KMS-11 (cell line): ENCODE results near the gene TMEM17.

Experiments
- H2AFZ ChIP-seq: fragments of 200-600 bp; sonication (generic); 2 replicates; pipeline ENCODE4 v1.6.1; 2016; ENCODE audit warnings: antibody characterized with exemption, mixed run types, low read depth
- H3K27ac ChIP-seq: fragments of 200-600 bp; sonication (generic); 2 replicates; pipeline ENCODE4 v1.6.1; 2016; ENCODE audit warnings: mild to moderate bottlenecking, mixed run types
- H3K27me3 ChIP-seq: fragments of 200-600 bp; sonication (generic); 2 replicates; pipeline ENCODE4 v1.6.1; 2017; ENCODE audit warnings: mild to moderate bottlenecking, low read depth, mixed run types, moderate library complexity; ENCODE audit not compliant: insufficient read depth
- H3K36me3 ChIP-seq: fragments of 200-600 bp; sonication (generic); 2 replicates; pipeline ENCODE4 v1.6.1; 2017; ENCODE audit warnings: mild to moderate bottlenecking, mixed run types; ENCODE audit not compliant: insufficient read depth
- H3K4me1 ChIP-seq: fragments of 200-600 bp; sonication (generic); 2 replicates; pipeline ENCODE4 v1.6.1; 2016; ENCODE audit warnings: mild to moderate bottlenecking, low read depth, mixed run types; ENCODE audit not compliant: poor library complexity, severe bottlenecking
- H3K4me2 ChIP-seq: fragments of 200-600 bp; sonication (generic); 2 replicates; pipeline ENCODE4 v1.7.0; 2016; ENCODE audit warnings: mild to moderate bottlenecking, mixed run types
- H3K4me3 ChIP-seq: fragments of 200-600 bp; sonication (generic); IDR thresholded peaks from 2 replicates; pipeline ENCODE4 v1.6.1; 2017; ENCODE audit warnings: low read depth, low read length, mixed read lengths; ENCODE audit not compliant: insufficient read depth
- H3K79me2 ChIP-seq: fragments of 200-600 bp; sonication (generic); 2 replicates; pipeline ENCODE4 v1.6.1; 2016; ENCODE audit warnings: low read depth, mixed run types; ENCODE audit not compliant: insufficient read depth
- H3K9ac ChIP-seq: fragments of 200-600 bp; sonication (generic); 2 replicates; pipeline ENCODE4 v1.6.1; 2016; ENCODE audit warnings: mild to moderate bottlenecking, mixed run types
- H4K20me1 ChIP-seq: fragments of 200-600 bp; sonication (generic); 2 replicates; pipeline ENCODE4 v1.6.1; 2016; ENCODE audit warnings: mild to moderate bottlenecking, mixed run types; ENCODE audit not compliant: insufficient read depth
- TF ChIP-seq, protein P1 (sequence below): fragments of 200-600 bp; sonication (generic); conservative IDR thresholded peaks from 2 replicates; pipeline ENCODE4 v1.6.1; 2017; ENCODE audit warnings: low read depth, mild to moderate bottlenecking, antibody characterized with exemption, low read length, moderate library complexity, mixed read lengths

TMEM17 gene

DNA sequence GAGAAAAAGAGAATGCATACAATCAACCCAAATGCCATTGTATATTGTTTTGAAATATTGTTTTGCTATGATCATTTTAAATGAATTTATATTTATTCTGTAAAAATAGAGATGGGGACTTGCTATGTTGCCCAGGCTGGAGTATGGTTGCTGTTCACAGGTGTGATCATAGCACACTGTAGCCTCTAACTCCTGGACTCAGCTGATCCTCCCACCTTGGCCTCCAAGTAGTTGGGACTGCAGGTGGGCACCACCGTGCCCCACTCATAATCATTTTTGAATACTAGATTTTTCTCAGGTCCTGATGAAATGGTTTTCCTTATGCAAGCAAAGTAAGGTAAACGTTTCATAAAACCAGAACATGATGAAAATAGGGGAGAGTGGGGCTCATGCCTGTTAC lies 46.3 kb downstream of the TMEM17 start:
- Histone ChIP-seq H3K36me3 (no peaks in the 10 kb centered on the region), H3K79me2 (no peaks in the 10 kb centered on the region), H2AFZ (no peak overlapping the region), H3K4me1 (peaks cover 6% of the 10 kb centered on the region), H4K20me1 (no peaks in the 10 kb centered on the region), H3K9ac (no peak overlapping the region), H3K4me2 (no peak overlapping the region), H3K27ac (no peak overlapping the region), H3K27me3 (no peaks in the 10 kb centered on the region), H3K4me3 (no peak overlapping the region)
- TF ChIP-seq, protein P1, sequence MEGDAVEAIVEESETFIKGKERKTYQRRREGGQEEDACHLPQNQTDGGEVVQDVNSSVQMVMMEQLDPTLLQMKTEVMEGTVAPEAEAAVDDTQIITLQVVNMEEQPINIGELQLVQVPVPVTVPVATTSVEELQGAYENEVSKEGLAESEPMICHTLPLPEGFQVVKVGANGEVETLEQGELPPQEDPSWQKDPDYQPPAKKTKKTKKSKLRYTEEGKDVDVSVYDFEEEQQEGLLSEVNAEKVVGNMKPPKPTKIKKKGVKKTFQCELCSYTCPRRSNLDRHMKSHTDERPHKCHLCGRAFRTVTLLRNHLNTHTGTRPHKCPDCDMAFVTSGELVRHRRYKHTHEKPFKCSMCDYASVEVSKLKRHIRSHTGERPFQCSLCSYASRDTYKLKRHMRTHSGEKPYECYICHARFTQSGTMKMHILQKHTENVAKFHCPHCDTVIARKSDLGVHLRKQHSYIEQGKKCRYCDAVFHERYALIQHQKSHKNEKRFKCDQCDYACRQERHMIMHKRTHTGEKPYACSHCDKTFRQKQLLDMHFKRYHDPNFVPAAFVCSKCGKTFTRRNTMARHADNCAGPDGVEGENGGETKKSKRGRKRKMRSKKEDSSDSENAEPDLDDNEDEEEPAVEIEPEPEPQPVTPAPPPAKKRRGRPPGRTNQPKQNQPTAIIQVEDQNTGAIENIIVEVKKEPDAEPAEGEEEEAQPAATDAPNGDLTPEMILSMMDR, result no peak

DNA sequence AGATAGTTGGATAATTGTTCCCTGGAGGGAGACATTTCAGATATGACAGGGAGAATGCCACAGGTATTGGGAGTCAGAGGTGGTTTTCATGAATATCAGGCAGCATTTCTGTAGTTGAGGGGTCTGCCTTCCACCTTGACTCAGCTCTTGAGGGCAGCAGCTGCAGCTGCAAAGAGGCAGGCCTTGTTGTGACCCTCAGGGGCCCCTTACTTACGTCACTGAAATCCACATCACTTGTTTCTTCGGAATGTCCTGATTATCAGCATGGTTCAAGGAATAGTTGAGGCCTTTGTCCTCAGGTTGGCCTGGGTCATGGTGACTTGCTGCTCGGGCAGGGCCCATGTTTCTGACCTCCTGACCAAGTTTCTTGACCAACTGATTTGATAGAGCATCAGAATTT lies 46.9 kb downstream of the TMEM17 start:
- Histone ChIP-seq H3K27me3 (no peaks in the 10 kb centered on the region), H3K27ac (no peak overlapping the region), H3K4me1 (peaks cover 6% of the 10 kb centered on the region), H3K4me3 (no peak overlapping the region), H3K36me3 (no peaks in the 10 kb centered on the region), H4K20me1 (no peaks in the 10 kb centered on the region), H3K79me2 (no peaks in the 10 kb centered on the region), H3K4me2 (no peak overlapping the region), H3K9ac (no peak overlapping the region), H2AFZ (no peak overlapping the region)
- TF ChIP-seq, protein P1, result no peak

DNA sequence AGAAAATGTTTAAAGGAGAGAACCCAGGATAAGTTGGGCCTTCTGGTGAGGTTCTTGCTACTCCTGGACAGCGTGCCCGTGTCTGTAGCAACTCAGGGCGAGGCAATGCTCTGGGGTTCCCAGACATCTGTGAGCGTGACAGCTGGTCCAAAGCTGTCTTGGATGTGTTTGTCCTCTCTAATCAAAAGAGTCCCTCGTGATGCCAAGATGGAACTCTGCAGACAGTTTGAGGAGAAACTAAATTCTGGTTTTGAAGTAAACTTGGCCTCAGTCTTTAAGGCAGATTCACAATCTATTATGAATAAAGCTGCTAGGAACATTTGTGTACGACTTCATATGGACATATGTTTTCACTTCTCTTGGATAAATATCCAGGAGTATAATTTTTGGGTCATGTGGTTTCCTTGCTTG lies 47.3 kb downstream of the TMEM17 start:
- Histone ChIP-seq H3K4me3 (no peak overlapping the region), H3K27me3 (no peaks in the 10 kb centered on the region), H3K9ac (no peak overlapping the region), H3K4me2 (no peak overlapping the region), H3K4me1 (peaks cover 6% of the 10 kb centered on the region), H3K27ac (no peak overlapping the region), H3K79me2 (no peaks in the 10 kb centered on the region), H2AFZ (no peak overlapping the region), H4K20me1 (no peaks in the 10 kb centered on the region), H3K36me3 (no peaks in the 10 kb centered on the region)
- TF ChIP-seq, protein P1, result no peak

DNA sequence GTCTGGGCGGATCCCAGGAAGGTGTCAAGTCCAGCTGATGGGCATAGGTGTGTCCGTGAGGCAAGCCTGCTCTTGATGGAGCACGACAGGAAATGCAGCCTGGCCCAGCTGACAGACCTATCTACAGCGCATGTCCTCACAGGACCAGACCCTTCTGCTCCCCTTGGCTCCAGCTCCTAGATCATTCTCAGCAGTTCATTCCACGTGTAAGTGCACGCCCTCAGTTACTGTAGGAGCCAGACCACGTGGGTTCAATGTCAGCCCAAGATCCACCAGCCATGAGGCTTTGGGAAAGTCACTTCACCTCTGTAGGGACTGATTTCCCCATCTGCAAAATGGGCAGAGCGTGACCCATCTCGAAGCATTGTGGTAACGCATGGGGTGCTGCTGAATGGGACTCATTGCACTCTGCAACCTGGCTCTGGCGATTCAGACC lies 47.8 kb downstream of the TMEM17 start:
- TF ChIP-seq, protein P1, result no peak
- peaks cover 6% of the 10 kb centered on the region for H3K4me1 ChIP-seq
- no peak overlapping the region for H3K9ac ChIP-seq
- no peak overlapping the region for H3K27ac ChIP-seq
- no peaks in the 10 kb centered on the region for H4K20me1 ChIP-seq
- H2AFZ ChIP-seq, result no peak overlapping the region
- H3K4me2 ChIP-seq, result no peak overlapping the region
- no peaks in the 10 kb centered on the region for H3K36me3 ChIP-seq
- no peak overlapping the region for H3K4me3 ChIP-seq
- no peaks in the 10 kb centered on the region for H3K27me3 ChIP-seq
- no peaks in the 10 kb centered on the region for H3K79me2 ChIP-seq

DNA sequence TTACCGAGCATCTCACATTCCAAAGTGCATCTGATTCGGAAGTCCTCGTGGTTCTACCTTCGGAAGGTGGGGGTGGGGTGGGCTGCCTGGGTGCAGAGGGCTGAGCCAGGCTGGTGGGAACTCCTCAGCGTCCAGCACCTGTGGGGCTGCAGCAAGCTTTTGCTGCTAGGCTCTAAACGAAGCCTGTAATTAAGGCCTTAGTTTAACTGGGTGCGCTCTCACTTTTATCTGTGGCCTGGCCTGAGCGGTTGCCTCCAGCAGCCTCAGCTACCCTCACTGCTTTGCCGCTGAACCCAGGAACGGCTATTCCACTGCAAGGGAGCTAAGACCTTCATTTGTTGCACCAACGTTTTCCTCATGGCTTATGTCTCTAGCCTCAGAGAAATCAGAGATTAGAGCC lies 48.4 kb downstream of the TMEM17 start:
- H3K27ac ChIP-seq, result no peak overlapping the region
- H3K36me3 ChIP-seq, result no peaks in the 10 kb centered on the region
- H3K79me2 ChIP-seq, result no peaks in the 10 kb centered on the region
- no peak overlapping the region for H3K4me3 ChIP-seq
- peaks cover 6% of the 10 kb centered on the region for H3K4me1 ChIP-seq
- no peaks in the 10 kb centered on the region for H4K20me1 ChIP-seq
- TF ChIP-seq, protein P1, result no peak
- peak overlapping the region; percentile 97 for H2AFZ ChIP-seq
- peak overlapping the region; percentile 65; the same call in 1 of the 2 replicates for H3K9ac ChIP-seq
- peak overlapping the region; percentile 26 for H3K4me2 ChIP-seq
- no peaks in the 10 kb centered on the region for H3K27me3 ChIP-seq
